Activated gamma-delta T cell treated with anti-CD3 and anti-CD28 coated beads, Interleukin-2, amount 50 U/mL, for 16 hours (primary cell): ENCODE data around the gene HPDL.
"Not testable (repeated sequence)": the region's sequence is repeated elsewhere in the genome, so short reads cannot be mapped to it uniquely, and the experiment has no call there.

Source experiments
- DNase-seq: peaks from one replicate; pipeline ENCODE4 v3.0.0-alpha.2; 2020; ENCODE audit warnings: low read depth

Gene HPDL

DNA sequence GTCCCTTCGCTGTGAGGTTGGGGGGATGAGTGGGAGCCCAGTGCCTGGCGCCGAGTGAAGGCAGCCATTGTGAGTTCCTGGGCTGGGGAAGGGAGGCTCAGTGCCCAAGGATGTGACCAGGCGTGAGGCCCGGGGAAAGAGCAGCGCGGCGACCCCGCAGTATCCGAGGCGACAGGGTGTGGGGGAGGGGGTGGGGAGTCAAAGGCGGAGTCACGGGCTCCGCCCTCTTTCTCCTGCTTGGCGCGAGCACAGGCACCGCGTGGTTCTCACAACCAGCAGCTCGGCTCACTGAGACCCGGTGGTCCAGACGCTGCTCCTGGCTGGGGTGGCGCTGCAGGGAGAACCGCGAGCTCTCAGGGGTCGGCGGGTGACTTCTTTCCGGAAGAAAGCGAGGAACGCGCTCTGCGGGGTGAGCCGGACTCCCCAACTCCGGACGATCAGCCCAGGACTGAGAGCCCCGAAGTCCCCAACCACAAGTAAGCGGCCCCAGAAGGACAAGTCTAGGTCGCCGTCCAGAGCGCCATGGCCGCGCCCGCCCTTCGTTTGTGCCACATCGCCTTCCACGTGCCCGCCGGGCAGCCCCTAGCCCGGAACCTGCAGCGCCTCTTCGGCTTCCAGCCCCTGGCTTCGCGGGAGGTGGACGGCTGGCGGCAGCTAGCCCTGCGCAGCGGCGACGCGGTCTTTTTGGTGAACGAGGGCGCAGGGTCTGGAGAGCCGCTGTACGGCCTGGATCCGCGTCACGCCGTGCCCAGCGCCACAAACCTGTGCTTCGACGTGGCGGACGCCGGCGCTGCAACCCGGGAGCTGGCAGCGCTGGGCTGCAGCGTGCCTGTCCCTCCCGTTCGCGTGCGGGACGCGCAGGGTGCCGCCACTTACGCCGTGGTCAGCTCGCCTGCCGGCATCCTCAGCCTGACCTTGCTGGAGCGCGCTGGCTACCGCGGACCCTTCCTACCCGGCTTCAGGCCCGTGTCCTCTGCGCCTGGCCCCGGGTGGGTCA lies at the start of gene HPDL:
Gene HPDL, plus strand, starts transcription at position 269 of the 997 bp plus-strand sequence. Its CDS starts 254 bp downstream, at position 523.
- peak; percentile 47 for DNase-seq

DNA sequence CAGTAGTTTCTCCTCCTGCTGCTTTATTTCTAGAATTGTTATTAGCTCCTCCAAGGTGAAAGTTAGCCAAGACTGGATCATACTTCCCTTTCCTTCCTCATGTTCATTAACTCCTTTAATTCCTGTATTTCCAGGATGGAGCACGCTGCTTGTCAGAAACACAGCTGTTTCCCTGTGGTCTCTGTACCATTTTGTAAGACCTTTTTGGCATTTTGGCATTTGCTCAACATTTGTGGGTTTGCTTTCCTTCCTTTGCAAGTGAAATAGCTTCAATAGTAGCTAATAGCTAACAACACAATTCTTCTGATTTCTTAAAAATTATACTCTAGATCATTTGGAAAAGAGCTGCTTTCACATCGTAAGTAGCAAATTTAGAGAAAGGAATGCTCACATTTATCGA lies 44.3 kb upstream of the HPDL start:
- no peak for DNase-seq

GRCh38 chr1:45284858-45285257 lies 41.8 kb upstream of the HPDL start:
- DNase-seq: not testable (repeated sequence)

- DNase-seq: not testable (repeated sequence)
These were observed 40.2 kb upstream of the HPDL start for GRCh38 chr1:45286521-45286920.

GRCh38 chr1:45291002-45291401 lies 35.7 kb upstream of the HPDL start:
- DNase-seq: not testable (repeated sequence)

DNA sequence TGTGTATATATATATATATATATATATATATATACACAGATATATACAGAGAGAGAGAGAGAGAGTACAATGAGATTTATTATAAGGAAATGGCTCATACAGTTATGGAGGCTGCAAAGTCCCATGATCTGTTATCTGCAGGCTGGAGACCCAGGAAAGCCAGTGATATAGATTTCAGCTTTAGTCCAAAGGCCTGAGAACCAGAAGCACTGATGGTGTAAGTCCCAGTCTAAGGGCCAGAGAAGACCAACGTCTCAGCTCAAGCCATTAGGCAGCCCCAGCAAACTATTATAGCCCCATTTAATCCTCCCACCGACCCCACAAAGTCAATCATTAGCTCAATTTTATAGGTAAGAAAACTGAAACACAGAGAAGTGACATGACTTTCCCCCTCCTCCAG lies 35.0 kb upstream of the HPDL start:
- no peak for DNase-seq

GRCh38 chr1:45297666-45298356 lies 28.9 kb upstream of the HPDL start:
- no peak for DNase-seq

DNA sequence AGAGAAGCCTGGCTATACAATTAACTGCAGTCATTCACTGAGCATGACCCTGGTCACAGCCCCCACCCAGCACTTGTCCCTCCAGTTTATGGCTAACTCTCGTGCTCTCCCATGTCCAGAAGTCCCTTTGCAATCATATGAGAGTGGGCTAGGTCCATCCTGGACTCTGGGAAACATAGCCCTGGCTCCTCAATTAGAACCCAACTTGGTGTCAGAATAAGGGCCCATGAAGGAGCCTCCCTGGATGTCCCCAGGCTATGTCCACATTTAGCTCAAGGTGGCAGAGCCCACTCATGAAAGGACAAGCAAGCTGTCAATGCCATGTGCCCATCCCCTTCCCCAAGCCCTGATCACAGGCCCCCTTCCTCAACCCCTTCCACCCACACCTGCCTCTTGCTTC lies 27.4 kb upstream of the HPDL start:
- no peak for DNase-seq

- DNase-seq: peak; percentile 25
These were observed 26.6 kb upstream of the HPDL start for GRCh38 chr1:45299981-45300668.

DNA sequence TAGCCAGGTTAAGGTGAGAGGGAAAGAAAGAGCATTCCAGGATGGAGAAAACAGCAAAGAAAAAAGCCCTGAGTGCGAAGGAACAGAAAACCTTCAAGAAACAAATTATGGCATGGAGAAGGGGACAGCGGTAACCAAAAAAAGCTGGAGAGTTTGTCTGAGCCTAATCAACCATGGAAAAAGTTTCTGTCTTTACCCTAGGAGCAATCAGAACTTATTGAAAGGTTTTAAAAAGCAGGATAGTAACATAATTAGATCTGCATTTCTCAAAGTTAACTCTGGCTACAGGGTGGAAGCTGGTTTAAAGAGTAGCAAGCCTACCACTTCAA lies 26.1 kb upstream of the HPDL start:
- no peak for DNase-seq

- no peak for DNase-seq
These were observed 24.1 kb upstream of the HPDL start for GRCh38 chr1:45302505-45303150.

- peak; percentile 97 for DNase-seq
These were observed 23.0 kb upstream of the HPDL start for GRCh38 chr1:45303520-45304310.

DNA sequence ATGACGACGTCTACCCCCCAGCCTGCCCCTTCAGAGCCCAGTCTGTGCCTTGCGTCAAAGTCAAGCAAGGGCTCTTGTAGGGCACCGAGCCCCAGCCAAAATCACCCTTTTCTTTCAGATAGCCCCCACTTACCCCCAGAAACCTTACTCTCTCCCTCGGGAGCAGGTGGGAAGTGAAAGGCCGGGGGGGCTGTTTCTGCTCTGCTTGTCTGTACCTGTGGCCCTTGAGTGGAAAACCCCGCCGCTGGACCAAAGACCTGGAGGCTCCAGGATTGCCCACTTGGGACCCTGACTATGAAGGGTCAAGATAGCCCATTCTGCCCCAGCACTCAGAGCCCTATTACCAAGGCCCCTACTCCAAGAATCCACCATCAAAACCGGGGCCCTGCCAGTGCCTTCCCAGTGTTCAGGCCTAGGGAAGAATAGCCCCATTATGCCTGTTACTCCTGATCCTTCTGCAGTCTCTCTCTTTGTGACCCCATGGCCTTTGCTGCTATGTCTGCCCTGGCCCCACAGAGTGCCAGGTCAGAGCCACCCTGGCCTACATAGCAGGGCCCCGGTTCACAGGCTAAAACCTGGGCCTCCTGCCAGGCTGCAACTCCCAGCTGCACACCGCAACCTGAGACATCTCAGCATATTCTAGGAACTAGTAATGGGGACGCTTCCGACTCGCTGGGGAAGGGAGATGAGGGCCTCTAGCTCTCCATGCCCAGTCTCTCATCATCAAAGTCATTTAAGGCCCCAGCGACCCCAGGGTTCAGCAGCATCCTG lies 22.2 kb upstream of the HPDL start:
- no peak for DNase-seq

DNA sequence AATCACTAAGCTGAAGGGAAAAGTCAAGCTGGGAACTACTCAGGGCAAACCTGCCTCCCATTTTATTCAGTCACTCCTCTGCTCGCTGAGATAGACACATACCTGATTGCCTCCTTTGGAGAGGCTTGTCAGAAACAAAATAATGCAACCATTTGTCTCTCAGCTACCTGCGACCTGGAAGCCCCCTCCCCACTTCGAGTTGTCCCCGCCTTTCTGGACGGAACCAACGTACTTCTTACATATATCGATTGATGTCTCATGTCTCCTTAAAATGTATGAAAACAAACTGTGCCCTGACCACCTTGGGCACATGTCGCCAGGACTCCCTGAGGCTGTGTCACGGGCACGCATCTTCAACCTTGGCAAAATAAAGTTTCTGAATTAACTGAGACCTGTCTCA lies 21.5 kb upstream of the HPDL start:
- no peak for DNase-seq

DNA sequence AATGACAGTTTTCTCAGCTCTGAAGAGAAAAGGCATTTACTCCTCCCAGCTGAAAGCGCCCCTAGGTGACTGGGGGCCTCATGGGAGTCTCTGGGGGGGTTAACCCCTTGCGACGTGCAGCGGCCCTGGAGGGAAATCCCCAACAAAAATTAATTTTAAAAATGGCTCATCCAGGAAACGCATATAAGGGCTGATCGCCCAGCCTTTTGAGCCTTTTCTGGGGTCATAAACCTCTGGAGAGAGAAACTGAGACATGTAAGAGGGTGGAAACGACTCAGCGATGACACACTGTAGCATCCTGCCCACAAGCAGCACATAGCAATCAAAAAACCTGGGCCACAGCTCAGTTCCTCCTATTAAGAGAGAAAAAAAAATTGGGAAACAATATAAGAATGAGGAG lies 20.4 kb upstream of the HPDL start:
- DNase-seq: no peak

- no peak for DNase-seq
These were observed 19.8 kb upstream of the HPDL start for GRCh38 chr1:45306905-45307304.

- DNase-seq: no peak
These were observed 12.4 kb upstream of the HPDL start for GRCh38 chr1:45314266-45314665.

DNA sequence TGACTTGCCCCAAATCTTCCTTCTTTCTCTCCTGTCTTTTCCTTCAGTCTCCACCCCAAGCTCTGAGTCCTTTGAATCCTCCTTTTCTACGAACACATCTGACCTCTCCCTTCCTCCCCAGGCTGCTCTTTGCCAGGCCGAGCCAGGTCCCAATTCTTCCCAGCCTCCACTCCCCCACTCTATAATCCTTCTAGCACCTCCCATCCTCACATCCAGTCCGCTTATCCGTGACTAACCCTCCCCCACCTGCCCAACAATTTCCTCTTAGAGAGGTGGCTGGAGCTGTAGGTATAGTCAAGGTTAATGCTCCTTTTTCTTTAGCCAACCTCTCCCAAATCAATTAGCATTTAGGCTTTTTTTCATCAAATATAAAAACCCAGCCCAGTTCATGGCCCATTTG lies 9.5 kb upstream of the HPDL start:
- no peak for DNase-seq

- no peak for DNase-seq
These were observed 6.9 kb upstream of the HPDL start for GRCh38 chr1:45319761-45320160.

- DNase-seq: no peak
These were observed 5.3 kb upstream of the HPDL start for GRCh38 chr1:45321444-45321843.
